Measurements from ENCODE around the gene KLHL10. TPM values are rescaled to one million over a fixed set of nuclear protein-coding genes. Genes with fewer than 3 reads are reported as not detected.
A peak's percentile ranks its signal among the peaks of the same experiment; 100 is the strongest.

Gene KLHL10
- total RNA-seq, 1 experiment from 2014 or later = not detected

DNA sequence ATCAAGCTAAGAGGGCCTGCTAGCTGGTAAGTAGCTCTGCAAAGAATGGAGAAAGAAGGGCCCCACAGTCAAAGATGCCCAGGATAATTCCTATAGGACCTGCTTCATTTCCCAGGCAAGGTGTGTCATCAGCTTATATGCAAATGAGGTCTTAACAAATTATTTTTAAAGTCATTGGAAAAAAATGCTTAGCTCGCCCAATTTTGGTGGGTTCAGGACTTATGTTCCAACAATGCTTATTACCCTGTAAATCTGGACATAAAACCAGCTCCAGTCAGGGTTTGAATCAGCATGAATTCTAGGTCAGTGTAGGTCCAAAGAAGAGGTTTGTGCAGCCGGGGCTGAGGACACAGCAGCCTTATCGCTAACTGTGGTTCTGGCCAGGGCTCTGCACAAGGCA lies 55.8 kb downstream of the KLHL10 start:
- Histone ChIP-seq H3K27me3 (ENCODE audit: control insufficient read depth, insufficient read depth, low read length) (no peaks in the 10 kb centered on the region), H3K27ac (ENCODE audit: low read length) (no peak overlapping the region), H3K9me3 (ENCODE audit: control insufficient read depth, insufficient read depth, low read depth, low read length) (no peaks in the 10 kb centered on the region), H3K4me3 (ENCODE audit: low read depth in 2 of 2, low read length in 2 of 2) (no peak overlapping the region), H3K36me3 (ENCODE audit: control insufficient read depth, insufficient read depth, low read length) (peaks cover 7% of the 10 kb centered on the region), H3K4me1 (ENCODE audit: control insufficient read depth, insufficient read depth, low read length) (no peaks in the 10 kb centered on the region)
- CTCF ChIA-PET = no interaction called here
- TF ChIP-seq SIN3A (IDR thresholded peaks at IDR 0.05; ENCODE audit: borderline replicate concordance, insufficient read depth, low read depth, low read length) (no peak), POLR2AphosphoS5 (IDR thresholded peaks at IDR 0.05; ENCODE audit: low read depth, low read length) (no peak), REST (IDR thresholded peaks at IDR 0.05; ENCODE audit: insufficient read depth in 1 of 2, low read depth in 2 of 2, low read length in 1 of 2) (no peak), CTCF (IDR thresholded peaks at IDR 0.05) (no peak), TCF7L2 (IDR thresholded peaks at IDR 0.05; ENCODE audit: low read depth, low read length) (no peak)
- ATAC-seq = no peak
- DNase-seq (ENCODE audit: low read depth, low spot score) = no peak
- intact Hi-C loops (cut with micrococcal nuclease; ENCODE audit: unreplicated experiment) = no loop called here
- POLR2A ChIA-PET = no interaction called here
- in situ Hi-C loops (cut with HindIII; ENCODE audit: low pct_unique_long_range_greater_than_20kb, low sequenced_read_pairs) = no loop called here
- no TSS peak for BruUV-seq (replicated peaks)

DNA sequence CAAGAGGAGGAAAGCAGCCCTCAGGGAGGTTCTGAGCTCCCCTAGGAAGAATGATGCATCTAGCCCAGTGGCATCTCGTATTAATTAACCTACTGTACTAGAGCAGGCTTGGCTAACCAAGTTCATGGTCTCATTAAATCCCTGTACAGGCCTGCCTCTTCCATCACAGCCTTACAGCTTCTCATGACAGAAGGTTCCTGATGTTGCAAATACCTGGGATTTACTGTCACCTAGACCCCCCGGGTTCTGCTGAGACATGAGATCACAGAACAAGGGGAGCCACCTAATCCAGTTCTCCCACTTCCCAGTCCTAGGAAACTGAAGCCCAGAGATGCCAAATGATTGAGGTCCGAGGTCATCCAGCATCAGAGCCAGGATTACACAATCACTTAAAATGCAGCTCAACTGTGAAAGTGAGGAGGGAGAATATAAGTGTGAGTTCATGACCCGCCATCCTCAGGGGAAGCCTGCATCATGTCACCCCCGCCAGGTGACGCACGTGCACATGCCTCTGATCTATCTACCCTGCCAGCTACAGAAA lies 57.2 kb downstream of the KLHL10 start:
- POLR2A ChIA-PET = interaction anchor here (0.7 kb wide), 1 partner anchor 41 kb away, joined by 9 read pairs; no protein-coding TSS in a partner anchor
- DNase-seq (ENCODE audit: low read depth, low spot score) (no peak), ATAC-seq (no peak)
- H3K36me3 ChIP-seq (ENCODE audit: control insufficient read depth, insufficient read depth, low read length) = peaks cover 6% of the 10 kb centered on the region
- H3K4me3 ChIP-seq (ENCODE audit: low read depth in 2 of 2, low read length in 2 of 2) = no peak overlapping the region
- BruUV-seq (replicated peaks) = TSS peak; percentile 58
- no peak for TF ChIP-seq TCF7L2 (IDR thresholded peaks at IDR 0.05; ENCODE audit: low read depth, low read length)
- TF ChIP-seq SIN3A (IDR thresholded peaks at IDR 0.05; ENCODE audit: borderline replicate concordance, insufficient read depth, low read depth, low read length) = no peak
- no peak for TF ChIP-seq REST (IDR thresholded peaks at IDR 0.05; ENCODE audit: insufficient read depth in 1 of 2, low read depth in 2 of 2, low read length in 1 of 2)
- no peak for TF ChIP-seq CTCF (IDR thresholded peaks at IDR 0.05)
- TF ChIP-seq POLR2AphosphoS5 (IDR thresholded peaks at IDR 0.05; ENCODE audit: low read depth, low read length) = no peak
- intact Hi-C loops (cut with micrococcal nuclease; ENCODE audit: unreplicated experiment) (no loop called here), in situ Hi-C loops (cut with HindIII; ENCODE audit: low pct_unique_long_range_greater_than_20kb, low sequenced_read_pairs) (no loop called here)
- no peaks in the 10 kb centered on the region for H3K27me3 ChIP-seq (ENCODE audit: control insufficient read depth, insufficient read depth, low read length)
- no peak overlapping the region for H3K27ac ChIP-seq (ENCODE audit: low read length)
- CTCF ChIA-PET = no interaction called here
- no peaks in the 10 kb centered on the region for H3K4me1 ChIP-seq (ENCODE audit: control insufficient read depth, insufficient read depth, low read length)
- no peaks in the 10 kb centered on the region for H3K9me3 ChIP-seq (ENCODE audit: control insufficient read depth, insufficient read depth, low read depth, low read length)

Data from Panc1 (cell line).